HepG2 (cell line): Measurements from ENCODE around the gene ZNF556. TPM values are rescaled to one million over a fixed set of nuclear protein-coding genes. Genes with fewer than 3 reads are reported as not detected.

Source experiments
- ASH2L ChIP-seq: fragments of 300-600, 200-600 bp; sonication (generic); IDR thresholded peaks from 2 replicates; pipeline ENCODE4 v1.7.0; 2017; ENCODE audit warnings: low read depth, mild to moderate bottlenecking, moderate library complexity, mixed read lengths, low read length; ENCODE audit not compliant: insufficient read length
- CBFB ChIP-seq: sonication (generic); formaldehyde crosslinking; IDR thresholded peaks from 2 replicates; pipeline ENCODE4 v1.4.0; 2020; ENCODE audit warnings: missing genetic modification reagents
- FOXA3 ChIP-seq: IDR thresholded peaks from 2 replicates; pipeline ENCODE4 v1.6.1; 2016; ENCODE audit warnings: missing genetic modification reagents, missing compliant biosample characterization
- FOXC1 ChIP-seq: sonication (generic); formaldehyde crosslinking; IDR thresholded peaks from 2 replicates; pipeline ENCODE4 v1.8.0; 2022; ENCODE audit warnings: mild to moderate bottlenecking, missing genetic modification reagents, borderline replicate concordance
- GTF2F1 ChIP-seq: fragments of 150-350 bp; IDR thresholded peaks from 2 replicates; pipeline ENCODE4 v1.6.1; 2014; ENCODE audit warnings: low read length
- HOXA3 ChIP-seq: sonication (generic); formaldehyde crosslinking; IDR thresholded peaks from 2 replicates; pipeline ENCODE4 v1.5.0; 2020; ENCODE audit warnings: missing genetic modification reagents
- IRF9 ChIP-seq: sonication (generic); formaldehyde crosslinking; IDR thresholded peaks from 2 replicates; pipeline ENCODE4 v1.8.0; 2022; ENCODE audit warnings: missing genetic modification reagents, mild to moderate bottlenecking, borderline replicate concordance
- MAFF ChIP-seq: IDR thresholded peaks from 2 replicates; pipeline ENCODE4 v1.6.1; 2011; ENCODE audit warnings: low read depth, low read length, improper control_type of control experiment
- MTF2 ChIP-seq: sonication (generic); formaldehyde crosslinking; IDR thresholded peaks from 2 replicates; pipeline ENCODE4 v1.5.0; 2020; ENCODE audit warnings: missing genetic modification reagents, borderline replicate concordance
- RFX3 ChIP-seq: IDR thresholded peaks from 2 replicates; pipeline ENCODE4 v1.6.1; 2016; ENCODE audit warnings: missing biosample characterization, missing genetic modification reagents
- SIN3A ChIP-seq: IDR thresholded peaks from 2 replicates; pipeline ENCODE4 v1.6.1; 2011; ENCODE audit warnings: low read depth, mild to moderate bottlenecking, control low read depth, low read length, borderline replicate concordance
- SP2 ChIP-seq: sonication (generic); formaldehyde crosslinking; IDR thresholded peaks from 2 replicates; pipeline ENCODE4 v1.5.1; 2020; ENCODE audit warnings: mild to moderate bottlenecking, missing genetic modification reagents
- SRSF1 ChIP-seq: fragments of 200-400 bp; formaldehyde crosslinking; optimal IDR thresholded peaks from 2 replicates; pipeline ENCODE3; 2017; ENCODE audit warnings: mild to moderate bottlenecking, low read depth, low read length, moderate library complexity
- ZNF180 ChIP-seq: sonication (generic); formaldehyde crosslinking; IDR thresholded peaks from 2 replicates; pipeline ENCODE4 v1.4.0; 2020; ENCODE audit warnings: low read depth, missing genetic modification reagents, borderline replicate concordance
- ZNF264 ChIP-seq: sonication (generic); formaldehyde crosslinking; IDR thresholded peaks from 2 replicates; pipeline ENCODE4 v1.4.0; 2020; ENCODE audit warnings: missing genetic modification reagents
- ZNF724P ChIP-seq: sonication (generic); formaldehyde crosslinking; IDR thresholded peaks from 2 replicates; pipeline ENCODE4 v1.8.0; 2022; ENCODE audit warnings: missing genetic modification reagents, borderline replicate concordance
- ZNF746 ChIP-seq: sonication (generic); formaldehyde crosslinking; IDR thresholded peaks from 2 replicates; pipeline ENCODE4 v1.8.0; 2022; ENCODE audit warnings: mild to moderate bottlenecking, missing genetic modification reagents
- ZNF782 ChIP-seq: sonication (generic); formaldehyde crosslinking; IDR thresholded peaks from 2 replicates; pipeline ENCODE4 v1.4.0; 2020; ENCODE audit warnings: missing genetic modification reagents, mild to moderate bottlenecking, borderline replicate concordance
- polyA plus RNA-seq, 8 experiments: library from polyadenylated mRNA; depleted of rRNA in 3 of 8; stranded (reverse) in 7 of 8; unstranded in 1 of 8; fragments of >200 nt; fragmentation: Illumina TruSeq in 4 of 8; extraction: Trizol in 4 of 8; gene quantifications; 2 replicates each; pipeline versions ENCODE4 v1.2.1 to v1.2.3, GENCODE V29; 2011 to 2016; ENCODE audit warnings: low read depth in 4 of 8, missing spikeins in 1 of 8, mixed read lengths in 1 of 8; ENCODE audit not compliant: insufficient read depth in 1 of 8
- total RNA-seq, 5 experiments: library from RNA; depleted of rRNA; stranded (reverse); fragments of >200 nt; fragmentation: Illumina TruSeq; extraction: Trizol; gene quantifications; 2 replicates each; pipeline ENCODE4 v1.2.3, GENCODE V29; 2016; ENCODE audit warnings: low read depth in 1 of 5
- TF ChIP-seq, protein P1 (sequence below): sonication (generic); formaldehyde crosslinking; conservative IDR thresholded peaks from 2 replicates; pipeline ENCODE4 v1.4.0; 2020; ENCODE audit warnings: missing genetic modification reagents
- TF ChIP-seq, protein P2 (sequence below): sonication (generic); formaldehyde crosslinking; IDR thresholded peaks from 2 replicates; pipeline ENCODE4 v1.5.1; 2020; ENCODE audit warnings: missing genetic modification reagents, mild to moderate bottlenecking, borderline replicate concordance
- TF ChIP-seq, protein P3 (sequence below): sonication (generic); formaldehyde crosslinking; conservative IDR thresholded peaks from 2 replicates; pipeline ENCODE4 v1.4.0; 2020; ENCODE audit warnings: mild to moderate bottlenecking, missing genetic modification reagents, moderate library complexity
- TF ChIP-seq, protein P4 (sequence below): sonication (generic); formaldehyde crosslinking; IDR thresholded peaks from 2 replicates; pipeline ENCODE4 v1.5.0; 2020; ENCODE audit warnings: missing genetic modification reagents

The ZNF556 gene
- total and polyA plus RNA-seq, 2 of the 13 experiments (the other 11 are each of a cell fraction or from before 2014, with no cell fraction given) = 4.2 to 28.6 TPM

GRCh38 chr19:2887391-2887914 is 20.3 kb downstream of the ZNF556 start (continued):
- no peak for TF ChIP-seq IRF9 (CRISPR knock-in tag)
- TF ChIP-seq FOXC1 (CRISPR knock-in tag) = 0 out of 2 replicates have a peak, but pooled peaks have one; percentile 34
- TF ChIP-seq CBFB (CRISPR knock-in tag) = no peak
- TF ChIP-seq MAFF = peak; percentile 27; the same call in 1 of the 2 replicates
- no peak for TF ChIP-seq ZNF180
- no peak for TF ChIP-seq SRSF1
- TF ChIP-seq FOXA3 = peak; percentile 47
- TF ChIP-seq SP2 (CRISPR knock-in tag) = no peak
- TF ChIP-seq SIN3A = no peak
- no peak for TF ChIP-seq ZNF782 (CRISPR knock-in tag)
- no peak for TF ChIP-seq ZNF264 (CRISPR knock-in tag)
- no peak for TF ChIP-seq MTF2 (CRISPR knock-in tag)
- TF ChIP-seq GTF2F1 = no peak
- TF ChIP-seq, protein P1, sequence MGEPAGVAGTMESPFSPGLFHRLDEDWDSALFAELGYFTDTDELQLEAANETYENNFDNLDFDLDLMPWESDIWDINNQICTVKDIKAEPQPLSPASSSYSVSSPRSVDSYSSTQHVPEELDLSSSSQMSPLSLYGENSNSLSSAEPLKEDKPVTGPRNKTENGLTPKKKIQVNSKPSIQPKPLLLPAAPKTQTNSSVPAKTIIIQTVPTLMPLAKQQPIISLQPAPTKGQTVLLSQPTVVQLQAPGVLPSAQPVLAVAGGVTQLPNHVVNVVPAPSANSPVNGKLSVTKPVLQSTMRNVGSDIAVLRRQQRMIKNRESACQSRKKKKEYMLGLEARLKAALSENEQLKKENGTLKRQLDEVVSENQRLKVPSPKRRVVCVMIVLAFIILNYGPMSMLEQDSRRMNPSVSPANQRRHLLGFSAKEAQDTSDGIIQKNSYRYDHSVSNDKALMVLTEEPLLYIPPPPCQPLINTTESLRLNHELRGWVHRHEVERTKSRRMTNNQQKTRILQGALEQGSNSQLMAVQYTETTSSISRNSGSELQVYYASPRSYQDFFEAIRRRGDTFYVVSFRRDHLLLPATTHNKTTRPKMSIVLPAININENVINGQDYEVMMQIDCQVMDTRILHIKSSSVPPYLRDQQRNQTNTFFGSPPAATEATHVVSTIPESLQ (CRISPR knock-in tag) = no peak
- TF ChIP-seq, protein P2, sequence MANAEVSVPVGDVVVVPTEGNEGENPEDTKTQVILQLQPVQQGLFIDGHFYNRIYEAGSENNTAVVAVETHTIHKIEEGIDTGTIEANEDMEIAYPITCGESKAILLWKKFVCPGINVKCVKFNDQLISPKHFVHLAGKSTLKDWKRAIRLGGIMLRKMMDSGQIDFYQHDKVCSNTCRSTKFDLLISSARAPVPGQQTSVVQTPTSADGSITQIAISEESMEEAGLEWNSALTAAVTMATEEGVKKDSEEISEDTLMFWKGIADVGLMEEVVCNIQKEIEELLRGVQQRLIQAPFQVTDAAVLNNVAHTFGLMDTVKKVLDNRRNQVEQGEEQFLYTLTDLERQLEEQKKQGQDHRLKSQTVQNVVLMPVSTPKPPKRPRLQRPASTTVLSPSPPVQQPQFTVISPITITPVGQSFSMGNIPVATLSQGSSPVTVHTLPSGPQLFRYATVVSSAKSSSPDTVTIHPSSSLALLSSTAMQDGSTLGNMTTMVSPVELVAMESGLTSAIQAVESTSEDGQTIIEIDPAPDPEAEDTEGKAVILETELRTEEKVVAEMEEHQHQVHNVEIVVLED (CRISPR knock-in tag) = no peak
- no peak for TF ChIP-seq ASH2L
- no peak for TF ChIP-seq ZNF746
- peak; percentile 31; the same call in 1 of the 2 replicates for TF ChIP-seq HOXA3 (CRISPR knock-in tag)
- TF ChIP-seq RFX3 (CRISPR knock-in tag) = no peak
- 0 out of 2 replicates have a peak, but pooled peaks have one; percentile 41 for TF ChIP-seq ZNF724P (CRISPR knock-in tag)
- TF ChIP-seq, protein P3, sequence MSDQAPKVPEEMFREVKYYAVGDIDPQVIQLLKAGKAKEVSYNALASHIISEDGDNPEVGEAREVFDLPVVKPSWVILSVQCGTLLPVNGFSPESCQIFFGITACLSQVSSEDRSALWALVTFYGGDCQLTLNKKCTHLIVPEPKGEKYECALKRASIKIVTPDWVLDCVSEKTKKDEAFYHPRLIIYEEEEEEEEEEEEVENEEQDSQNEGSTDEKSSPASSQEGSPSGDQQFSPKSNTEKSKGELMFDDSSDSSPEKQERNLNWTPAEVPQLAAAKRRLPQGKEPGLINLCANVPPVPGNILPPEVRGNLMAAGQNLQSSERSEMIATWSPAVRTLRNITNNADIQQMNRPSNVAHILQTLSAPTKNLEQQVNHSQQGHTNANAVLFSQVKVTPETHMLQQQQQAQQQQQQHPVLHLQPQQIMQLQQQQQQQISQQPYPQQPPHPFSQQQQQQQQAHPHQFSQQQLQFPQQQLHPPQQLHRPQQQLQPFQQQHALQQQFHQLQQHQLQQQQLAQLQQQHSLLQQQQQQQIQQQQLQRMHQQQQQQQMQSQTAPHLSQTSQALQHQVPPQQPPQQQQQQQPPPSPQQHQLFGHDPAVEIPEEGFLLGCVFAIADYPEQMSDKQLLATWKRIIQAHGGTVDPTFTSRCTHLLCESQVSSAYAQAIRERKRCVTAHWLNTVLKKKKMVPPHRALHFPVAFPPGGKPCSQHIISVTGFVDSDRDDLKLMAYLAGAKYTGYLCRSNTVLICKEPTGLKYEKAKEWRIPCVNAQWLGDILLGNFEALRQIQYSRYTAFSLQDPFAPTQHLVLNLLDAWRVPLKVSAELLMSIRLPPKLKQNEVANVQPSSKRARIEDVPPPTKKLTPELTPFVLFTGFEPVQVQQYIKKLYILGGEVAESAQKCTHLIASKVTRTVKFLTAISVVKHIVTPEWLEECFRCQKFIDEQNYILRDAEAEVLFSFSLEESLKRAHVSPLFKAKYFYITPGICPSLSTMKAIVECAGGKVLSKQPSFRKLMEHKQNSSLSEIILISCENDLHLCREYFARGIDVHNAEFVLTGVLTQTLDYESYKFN (CRISPR knock-in tag) = peak; percentile 24; the same call in 1 of the 2 replicates
- TF ChIP-seq, protein P4, sequence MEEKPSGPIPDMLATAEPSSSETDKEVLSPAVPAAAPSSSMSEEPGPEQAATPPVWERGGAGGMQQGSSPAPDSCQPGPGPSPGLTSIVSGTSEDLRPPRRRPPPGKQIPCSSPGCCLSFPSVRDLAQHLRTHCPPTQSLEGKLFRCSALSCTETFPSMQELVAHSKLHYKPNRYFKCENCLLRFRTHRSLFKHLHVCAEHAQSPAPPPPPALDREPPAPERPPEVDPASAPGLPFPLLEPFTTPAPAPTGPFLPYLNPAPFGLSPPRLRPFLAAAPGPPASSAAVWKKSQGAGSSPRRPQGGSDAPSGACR (CRISPR knock-in tag) = no peak
